GM18870 (cell line): ENCODE data around the gene MLXIP.
"Not testable (repeated sequence)": the region's sequence is repeated elsewhere in the genome, so short reads cannot be mapped to it uniquely, and the experiment has no call there.

Source experiments
- ATAC-seq: cut with Tn5 transposase; IDR thresholded peaks from one replicate; pipeline ENCODE4 v1.9.1; 2021; ENCODE audit warnings: moderate library complexity; ENCODE audit not compliant: unreplicated experiment

Gene MLXIP

DNA sequence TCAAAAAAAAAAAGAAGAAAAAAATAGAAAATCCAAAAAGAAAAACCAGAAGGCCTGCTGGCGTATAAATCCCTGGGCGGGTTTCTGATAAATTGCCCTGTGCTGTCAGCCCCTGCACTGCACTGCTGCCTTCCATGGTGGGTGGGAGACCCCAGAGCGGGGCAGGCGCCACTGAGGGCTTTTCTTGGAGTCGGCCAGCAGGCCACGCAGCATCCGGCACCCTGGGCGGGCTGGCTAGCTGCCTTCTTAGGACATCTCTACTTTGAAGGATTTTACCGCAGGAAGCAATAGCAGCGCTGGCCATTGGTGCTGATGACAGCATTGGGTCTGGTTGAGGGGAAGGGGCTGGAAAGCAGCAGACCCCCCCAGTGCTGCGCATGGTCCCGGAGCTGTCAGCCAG is 66.3 kb downstream of the MLXIP start:
- ATAC-seq: no peak

GRCh38 chr12:122145505-122146330 is 67.2 kb downstream of the MLXIP start:
- no peak for ATAC-seq

GRCh38 chr12:122147514-122148290 is 69.1 kb downstream of the MLXIP start:
- no peak for ATAC-seq

DNA sequence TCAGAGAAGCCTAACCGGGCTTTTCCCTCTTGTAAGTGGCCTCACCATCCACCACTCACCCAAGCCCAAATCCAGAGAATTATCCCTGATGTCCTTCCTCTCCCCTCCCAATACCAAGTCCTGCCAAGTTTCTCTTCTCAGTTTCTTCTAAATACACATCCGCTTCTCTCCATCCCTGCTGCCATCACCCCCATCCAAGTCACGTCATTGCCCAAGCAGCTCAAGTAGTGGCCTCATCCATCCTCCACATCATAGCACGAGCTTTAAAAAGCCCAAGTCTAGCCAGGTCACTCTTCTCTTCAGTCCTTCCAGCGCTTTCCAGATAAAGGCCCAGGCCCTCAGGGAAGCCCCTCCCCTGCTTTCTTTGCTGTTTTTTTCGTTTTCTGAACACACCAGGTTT is 70.1 kb downstream of the MLXIP start:
- no peak for ATAC-seq

DNA sequence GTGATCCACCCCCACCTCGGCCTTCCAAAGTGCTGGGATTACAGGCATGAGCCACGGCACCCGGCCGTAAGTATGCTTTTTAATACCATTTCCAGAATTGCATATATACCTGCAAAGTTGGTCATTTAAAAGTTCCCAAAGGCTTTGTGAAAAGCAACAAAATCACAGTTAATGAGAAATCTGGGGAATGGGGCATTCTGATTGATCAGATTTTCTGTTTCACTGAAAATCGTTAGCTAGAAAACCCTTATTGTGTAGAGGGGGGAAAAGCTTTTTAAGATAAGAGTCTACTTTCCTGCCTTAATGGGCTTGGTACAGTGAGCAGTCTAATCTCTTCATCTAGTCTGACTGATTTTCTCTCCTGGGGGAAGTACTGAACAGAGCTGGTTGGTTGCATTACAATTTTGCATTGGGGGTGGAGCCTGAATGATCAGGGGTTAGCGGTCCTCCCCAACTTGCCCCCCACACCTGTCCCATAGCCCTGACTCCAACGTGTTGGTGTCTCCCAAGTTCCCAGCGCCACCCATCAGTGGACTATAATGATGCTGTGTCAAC is 71.6 kb downstream of the MLXIP start:
- ATAC-seq: no peak

DNA sequence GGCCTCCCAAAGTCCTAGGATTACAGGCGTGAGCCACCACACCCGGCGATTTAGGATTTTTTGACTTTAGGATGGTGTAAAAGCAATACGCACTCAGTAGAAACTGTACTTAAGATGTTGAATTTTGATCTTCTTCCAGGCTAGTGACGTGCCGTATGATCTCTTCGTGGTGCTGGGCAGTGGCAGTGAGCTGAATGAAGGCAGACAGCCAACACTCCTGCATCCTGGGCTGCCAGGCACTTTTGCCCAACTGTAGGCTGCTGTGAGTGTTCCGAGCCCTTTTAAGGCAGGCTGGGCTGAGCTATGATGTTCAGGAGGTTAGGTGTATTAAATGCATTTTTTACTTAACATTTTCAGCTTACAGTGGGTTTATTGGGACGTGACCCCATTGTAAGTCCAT is 74.2 kb downstream of the MLXIP start:
- no peak for ATAC-seq

DNA sequence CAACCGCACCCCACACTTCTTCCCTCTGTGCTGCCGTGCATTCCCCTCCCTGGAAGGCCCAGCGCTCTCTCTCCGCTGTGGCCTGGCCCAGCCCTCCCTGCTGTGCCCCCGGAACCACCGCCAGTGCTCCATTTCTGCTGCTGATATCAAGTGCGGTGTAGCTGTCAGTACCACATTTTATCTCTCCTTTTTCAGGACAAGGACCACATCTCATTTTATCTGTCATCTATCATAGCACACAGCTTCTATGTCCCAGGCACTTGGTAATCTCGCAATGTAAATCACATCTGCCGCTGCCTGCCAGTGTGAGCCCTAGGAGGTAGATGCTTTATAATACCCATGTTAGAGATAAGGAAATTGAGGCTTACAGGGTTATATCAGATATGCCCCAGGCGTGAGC is 77.1 kb downstream of the MLXIP start:
- ATAC-seq: no peak

DNA sequence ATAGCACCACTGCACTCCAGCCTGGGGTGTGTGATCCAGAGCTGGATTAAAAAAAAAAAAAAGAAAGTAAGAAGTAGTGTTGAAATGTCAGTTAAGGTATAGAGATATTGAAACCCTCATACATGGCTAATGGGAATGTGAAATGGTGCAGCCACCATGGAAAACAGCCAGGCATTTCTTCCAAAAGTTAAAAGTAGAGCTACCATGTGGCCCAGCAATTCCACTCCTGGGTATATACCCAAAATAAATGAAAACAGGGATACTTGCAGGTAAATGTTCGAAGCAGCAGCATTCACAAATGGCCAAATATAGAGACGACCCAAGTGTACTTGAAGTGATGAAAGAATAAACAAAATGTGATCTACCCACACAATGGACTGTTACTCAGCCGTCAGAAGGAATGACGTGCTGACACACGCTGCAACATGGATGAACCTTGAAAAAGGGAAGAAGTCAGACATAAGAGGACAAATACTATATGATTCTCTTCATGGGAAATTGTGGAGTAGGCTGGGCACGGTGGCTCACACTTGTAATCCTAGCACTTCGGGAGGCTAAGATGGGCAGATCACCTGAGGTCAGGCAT is 80.2 kb downstream of the MLXIP start:
- no peak for ATAC-seq

DNA sequence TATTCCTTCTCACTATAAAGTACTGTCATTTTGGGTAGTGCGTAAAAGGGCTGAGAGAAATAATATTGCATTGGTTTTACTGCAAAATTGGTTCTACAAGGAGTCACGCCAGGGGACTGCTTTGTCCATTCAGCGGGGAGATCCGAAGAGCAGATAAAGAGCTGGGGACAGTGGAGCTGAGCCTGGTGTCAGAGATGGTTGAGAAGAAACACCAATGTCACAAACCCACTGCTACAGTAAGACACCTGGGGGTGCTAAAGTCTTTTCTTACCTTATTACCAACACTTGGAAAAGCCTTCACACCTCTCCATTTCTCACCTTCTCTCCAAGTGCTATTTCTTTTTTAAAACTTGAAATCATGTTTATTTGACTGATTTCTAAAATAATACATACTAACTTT is 81.3 kb downstream of the MLXIP start:
- ATAC-seq: no peak

DNA sequence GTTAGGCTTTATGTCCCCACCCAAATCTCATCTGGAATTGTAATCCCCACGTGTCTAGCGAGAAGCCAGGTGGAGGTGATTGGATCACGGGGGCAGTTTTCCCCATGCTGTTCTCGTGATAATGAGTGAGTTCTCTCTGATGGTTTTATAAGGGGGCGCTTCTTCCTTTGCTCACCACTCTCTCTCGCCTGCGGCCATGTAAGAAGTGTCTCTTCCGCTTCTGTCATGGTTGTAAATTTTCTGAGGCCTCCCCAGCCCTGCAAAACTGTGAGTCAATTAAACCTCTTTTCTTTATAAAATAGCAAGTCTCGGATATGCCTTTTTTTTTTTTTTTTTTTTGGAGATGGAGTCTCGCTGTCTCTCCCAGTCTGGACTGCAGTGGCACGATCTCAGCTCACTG is 82.2 kb downstream of the MLXIP start:
- no peak for ATAC-seq

DNA sequence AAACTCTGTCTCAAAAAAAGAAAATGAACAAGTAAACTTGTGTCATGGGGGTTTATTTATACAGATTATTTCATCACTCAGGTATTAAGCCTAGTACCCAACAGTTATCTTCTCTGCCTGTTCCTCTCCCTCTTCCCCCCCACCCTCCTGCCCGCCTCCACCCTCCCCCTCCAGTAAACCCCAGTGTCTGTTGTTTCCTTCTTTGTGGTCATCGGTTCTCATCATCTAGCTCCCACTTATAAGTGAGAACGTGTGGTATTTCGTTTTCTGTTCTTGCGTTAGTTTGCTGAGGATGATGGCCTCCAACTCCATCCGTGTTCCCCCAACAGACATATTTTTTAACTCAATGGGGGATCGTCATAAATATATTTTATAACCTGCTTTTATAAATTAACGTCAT is 83.1 kb downstream of the MLXIP start:
- no peak for ATAC-seq

- ATAC-seq: no peak
These were observed 84.4 kb downstream of the MLXIP start for GRCh38 chr12:122162976-122163375.

DNA sequence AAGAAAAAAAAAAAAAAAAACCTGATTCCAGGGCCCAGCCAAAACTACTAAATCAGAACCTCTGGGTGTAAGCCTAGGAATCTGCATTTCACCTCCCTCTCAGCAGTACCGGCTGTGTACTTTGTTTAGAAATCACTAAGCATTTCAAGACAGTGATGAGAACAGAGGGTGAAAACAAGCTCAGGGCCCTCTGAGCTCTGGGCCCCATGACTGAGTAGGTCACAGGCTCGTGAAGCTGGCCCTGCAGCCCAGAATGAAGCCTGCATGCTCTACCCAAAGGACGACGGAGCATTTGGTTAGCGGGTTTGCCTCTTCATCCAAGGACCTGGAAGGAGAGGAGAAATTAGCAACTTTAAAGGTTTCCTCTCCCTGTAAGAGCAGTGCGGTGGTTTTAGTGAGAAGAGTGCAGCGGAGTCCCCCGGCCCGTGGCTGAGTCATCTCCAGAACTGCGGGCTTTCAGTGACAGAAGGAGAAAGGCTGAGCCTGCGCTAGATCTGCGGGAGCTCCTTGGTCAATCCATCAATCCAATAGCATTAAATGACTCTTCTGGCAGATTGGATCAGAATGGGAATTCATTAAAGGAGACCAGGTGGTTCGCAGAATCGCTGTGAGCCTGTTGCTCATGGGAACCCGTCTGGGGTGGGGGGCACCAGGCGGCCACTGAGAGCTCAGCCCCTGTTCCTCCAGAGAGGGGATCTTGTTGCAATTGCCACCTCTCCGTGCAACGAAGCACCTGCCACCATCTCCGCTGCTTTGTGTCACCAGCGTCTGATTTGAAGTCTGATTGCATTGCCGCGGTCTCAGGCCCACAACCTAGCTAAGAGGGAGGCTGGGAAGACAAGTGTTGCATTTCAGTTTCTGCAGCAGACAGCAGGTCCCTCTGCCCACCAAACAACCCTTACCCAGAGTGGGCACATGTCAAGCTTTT is 88.1 kb downstream of the MLXIP start:
- ATAC-seq: no peak

DNA sequence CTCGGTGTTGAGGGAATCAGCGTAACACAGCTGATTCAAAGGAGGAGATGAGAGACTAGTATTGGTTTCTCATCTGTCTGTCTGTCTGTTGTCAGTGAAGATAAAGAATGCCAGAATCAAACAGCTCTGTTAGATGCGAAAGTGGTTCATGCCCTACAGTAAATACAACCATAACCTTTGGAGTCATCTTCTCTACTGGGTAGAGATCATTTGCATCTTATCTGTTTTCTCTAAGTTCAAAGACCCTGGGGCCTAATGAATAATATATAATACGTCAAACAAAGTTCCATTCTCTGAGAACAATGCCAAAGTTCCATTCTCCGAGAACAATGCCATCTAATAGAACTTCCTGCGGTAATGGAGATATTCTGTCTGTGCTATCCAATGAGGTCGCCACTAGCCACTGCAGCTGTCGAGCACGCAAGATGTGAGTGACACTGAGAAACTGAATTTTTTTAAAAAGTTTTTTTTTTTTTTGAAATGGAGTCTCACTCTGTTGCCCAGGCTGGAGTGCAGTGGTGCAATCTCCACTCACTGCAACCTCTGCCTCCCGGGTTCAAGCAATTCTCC is 88.9 kb downstream of the MLXIP start:
- no peak for ATAC-seq

- no peak for ATAC-seq
These were observed 89.9 kb downstream of the MLXIP start for GRCh38 chr12:122168492-122168891.

GRCh38 chr12:122171399-122171798 is 92.8 kb downstream of the MLXIP start:
- ATAC-seq: no peak

DNA sequence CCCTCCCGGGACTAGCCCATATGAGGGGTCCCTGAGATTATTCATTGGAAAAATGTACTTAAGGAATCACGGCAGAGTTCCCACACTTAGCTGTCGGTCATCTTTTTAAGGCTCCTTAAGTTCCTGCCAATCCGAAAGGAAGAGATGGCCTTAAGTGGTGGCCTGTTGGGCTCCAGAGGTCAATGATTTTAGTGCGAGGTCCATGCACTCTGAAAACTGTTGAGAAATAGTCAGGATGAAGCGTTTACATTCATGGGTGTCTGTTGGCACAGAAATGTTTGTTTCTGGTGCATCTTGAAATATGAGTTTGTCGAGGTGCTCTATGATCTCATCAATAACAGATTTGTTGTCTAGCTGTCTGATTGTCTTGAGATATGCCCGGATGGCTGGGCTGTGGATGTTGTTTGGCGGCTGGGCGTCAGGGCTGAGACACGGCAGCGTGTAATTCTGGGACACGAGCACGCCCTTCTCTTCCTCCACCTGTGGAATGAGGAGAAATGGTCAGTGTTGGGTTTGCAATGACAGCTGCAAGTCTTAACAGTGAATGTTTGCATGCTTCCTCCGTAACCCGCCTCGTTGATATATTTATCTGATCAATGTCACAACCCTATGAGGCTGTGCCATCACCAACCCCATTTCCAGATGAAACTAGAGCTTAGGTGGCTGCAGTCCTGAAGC is 93.8 kb downstream of the MLXIP start:
- no peak for ATAC-seq

DNA sequence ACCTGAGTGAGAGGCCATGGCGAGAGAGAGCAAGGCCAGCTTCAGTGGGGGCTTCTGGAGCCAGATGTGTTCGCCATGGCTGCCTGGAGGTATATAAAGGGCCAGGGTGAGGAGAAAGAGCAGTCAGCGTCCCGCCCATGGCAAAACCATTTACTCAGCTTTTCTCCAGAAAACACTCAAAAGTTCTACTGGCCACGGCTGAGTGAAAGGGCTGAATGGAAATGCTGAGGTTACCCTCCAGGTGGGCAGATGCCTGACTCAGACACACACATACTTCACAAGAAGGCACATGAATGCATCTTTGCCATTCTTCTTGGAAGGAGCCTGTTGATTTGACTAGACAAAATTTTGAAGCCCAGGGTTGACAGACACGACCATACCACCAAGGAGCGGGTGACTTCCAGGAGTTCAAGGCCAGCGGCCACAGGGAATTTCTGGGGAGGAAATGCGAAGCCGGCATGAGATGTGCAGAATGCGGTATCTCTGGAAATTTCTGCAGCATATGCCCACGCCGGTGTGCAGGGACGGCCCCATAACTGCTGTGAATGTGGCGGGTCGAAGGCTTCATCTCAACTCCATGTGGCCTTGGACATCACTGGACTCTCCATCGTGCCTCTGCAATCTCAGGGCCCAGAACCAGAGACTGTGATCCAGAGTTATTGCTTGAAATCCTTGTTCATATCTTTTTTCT is 95.7 kb downstream of the MLXIP start, which contains the start of gene IL31:
IL31 (minus strand) TSS at position 67 of the 691 bp plus-strand sequence; CDS start at position 18, 49 bp downstream.
- no peak for ATAC-seq

GRCh38 chr12:122176473-122176872 is 97.9 kb downstream of the MLXIP start:
- not testable (repeated sequence) for ATAC-seq
